ENCODE results near the gene NKD2.

NKD2 gene

GRCh38 chr5:1065891-1066650 lies 57.5 kb downstream of the NKD2 start:
- Histone ChIP-seq H3K4me1 (ENCODE audit: insufficient read depth, low read length, severe bottlenecking) (no peaks in the 10 kb centered on the region), H3K27me3 (ENCODE audit: insufficient read depth, low read length) (no peaks in the 10 kb centered on the region), H3K27ac (ENCODE audit: low read depth, low read length, poor library complexity, severe bottlenecking) (no peak overlapping the region), H3K9me2 (ENCODE audit: low read depth, low read length) (no peaks in the 10 kb centered on the region), H3K4me2 (ENCODE audit: low read length) (no peak overlapping the region), H3K36me3 (ENCODE audit: insufficient read depth, low read length) (no peaks in the 10 kb centered on the region), H3K4me3 (ENCODE audit: low read depth, low read length, poor library complexity, severe bottlenecking) (no peak overlapping the region), H4K20me1 (ENCODE audit: insufficient read depth, low read length) (no peaks in the 10 kb centered on the region), H3K79me2 (ENCODE audit: insufficient read depth, low read length) (no peaks in the 10 kb centered on the region), H3K9me3 (ENCODE audit: low read length) (no peaks in the 10 kb centered on the region), H2AFZ (ENCODE audit: low read length) (no peak overlapping the region), H3F3A (ENCODE audit: insufficient read depth, low read length) (no peaks in the 10 kb centered on the region), H3K9ac (ENCODE audit: low read length) (no peak overlapping the region)
- TF ChIP-seq CTCF (IDR thresholded peaks at IDR 0.05; ENCODE audit: low read length), result no peak
- no peak for TF ChIP-seq EZH2 (IDR thresholded peaks at IDR 0.05; ENCODE audit: borderline replicate concordance, low read length)

- H3K9ac ChIP-seq (ENCODE audit: low read length), result no peak overlapping the region
Observed at GRCh38 chr5:1066676-1067075, 58.1 kb downstream of the NKD2 start.

GRCh38 chr5:1067141-1068121 lies 58.8 kb downstream of the NKD2 start:
- no peak overlapping the region for H3K27ac ChIP-seq (ENCODE audit: low read depth, low read length, poor library complexity, severe bottlenecking)
- H3K27me3 ChIP-seq (ENCODE audit: insufficient read depth, low read length), result no peaks in the 10 kb centered on the region
- no peaks in the 10 kb centered on the region for H3K4me1 ChIP-seq (ENCODE audit: insufficient read depth, low read length, severe bottlenecking)
- no peaks in the 10 kb centered on the region for H3K9me3 ChIP-seq (ENCODE audit: low read length)
- H3K4me2 ChIP-seq (ENCODE audit: low read length), result no peak overlapping the region
- no peaks in the 10 kb centered on the region for H3K79me2 ChIP-seq (ENCODE audit: insufficient read depth, low read length)
- no peaks in the 10 kb centered on the region for H3K36me3 ChIP-seq (ENCODE audit: insufficient read depth, low read length)
- no peaks in the 10 kb centered on the region for H3F3A ChIP-seq (ENCODE audit: insufficient read depth, low read length)
- H2AFZ ChIP-seq (ENCODE audit: low read length), result no peak overlapping the region
- H3K9ac ChIP-seq (ENCODE audit: low read length), result no peak overlapping the region
- H3K4me3 ChIP-seq (ENCODE audit: low read depth, low read length, poor library complexity, severe bottlenecking), result no peak overlapping the region
- H3K9me2 ChIP-seq (ENCODE audit: low read depth, low read length), result no peaks in the 10 kb centered on the region
- no peak for TF ChIP-seq EZH2 (IDR thresholded peaks at IDR 0.05; ENCODE audit: borderline replicate concordance, low read length)
- no peak for TF ChIP-seq CTCF (IDR thresholded peaks at IDR 0.05; ENCODE audit: low read length)
- no peaks in the 10 kb centered on the region for H4K20me1 ChIP-seq (ENCODE audit: insufficient read depth, low read length)

More at GRCh38 chr5:1066676-1067075, 58.1 kb downstream of the NKD2 start:
- H3K9me3 ChIP-seq (ENCODE audit: low read length), result no peaks in the 10 kb centered on the region
- H2AFZ ChIP-seq (ENCODE audit: low read length), result no peak overlapping the region
- no peaks in the 10 kb centered on the region for H3K79me2 ChIP-seq (ENCODE audit: insufficient read depth, low read length)
- no peaks in the 10 kb centered on the region for H4K20me1 ChIP-seq (ENCODE audit: insufficient read depth, low read length)
- no peaks in the 10 kb centered on the region for H3K27me3 ChIP-seq (ENCODE audit: insufficient read depth, low read length)
- H3K36me3 ChIP-seq (ENCODE audit: insufficient read depth, low read length), result no peaks in the 10 kb centered on the region
- no peaks in the 10 kb centered on the region for H3K9me2 ChIP-seq (ENCODE audit: low read depth, low read length)
- H3F3A ChIP-seq (ENCODE audit: insufficient read depth, low read length), result no peaks in the 10 kb centered on the region
- no peak overlapping the region for H3K4me2 ChIP-seq (ENCODE audit: low read length)
- H3K4me3 ChIP-seq (ENCODE audit: low read depth, low read length, poor library complexity, severe bottlenecking), result no peak overlapping the region
- H3K27ac ChIP-seq (ENCODE audit: low read depth, low read length, poor library complexity, severe bottlenecking), result no peak overlapping the region
- no peaks in the 10 kb centered on the region for H3K4me1 ChIP-seq (ENCODE audit: insufficient read depth, low read length, severe bottlenecking)
- no peak for TF ChIP-seq EZH2 (IDR thresholded peaks at IDR 0.05; ENCODE audit: borderline replicate concordance, low read length)
- no peak for TF ChIP-seq CTCF (IDR thresholded peaks at IDR 0.05; ENCODE audit: low read length)

Measured in OCI-LY1 (cell line).